HEK293 (cell line): ENCODE measurements around the gene RAB3IP.
A peak's percentile ranks its signal among the peaks of the same experiment; 100 is the strongest.

Experiments used
- CTCF ChIA-PET: fragments of 350-600 bp; formaldehyde crosslinking; extraction: SDS; loops from one replicate; lab custom pipeline; 2021; ENCODE audit warnings: antibody characterized with exemption; lab: Yijun Ruan, JAX
- POLR2A ChIA-PET: fragments of 300-600 bp; formaldehyde crosslinking; extraction: SDS; loops from one replicate; lab custom pipeline; 2020; ENCODE audit warnings: antibody characterized with exemption, inconsistent platforms; lab: Yijun Ruan, JAX
- H3K27ac ChIP-seq: fragments of 200-500 bp; sonication (Bioruptor generic); 2 replicates; pipeline ENCODE4 v1.5.1; 2014; ENCODE audit warnings: low read depth, low read length, control low read depth, inconsistent platforms; ENCODE audit errors: extremely low read depth
- H3K36me3 ChIP-seq, 2 experiments: fragments of 200-500 bp in 1 of 2; sonication (Bioruptor generic) in 1 of 2; 1 replicate in 1 of 2; 2 replicates in 1 of 2; pipeline ENCODE4 v1.5.1; 2014 to 2017; ENCODE audit warnings: inconsistent platforms in 2 of 2, low read length in 2 of 2; ENCODE audit not compliant: control insufficient read depth in 2 of 2, insufficient read depth in 1 of 2
- H3K4me1 ChIP-seq: fragments of 200-500 bp; sonication (Bioruptor generic); 2 replicates; pipeline ENCODE4 v1.5.1; 2014; ENCODE audit warnings: mild to moderate bottlenecking, low read length, inconsistent platforms; ENCODE audit not compliant: control insufficient read depth, insufficient read depth
- H3K4me3 ChIP-seq: 2 replicates; pipeline ENCODE4 v1.5.1; 2011; ENCODE audit warnings: low read depth, mild to moderate bottlenecking, control low read depth, low read length, moderate library complexity
- H3K9me3 ChIP-seq: fragments of 200-500 bp; sonication (Bioruptor generic); 2 replicates; pipeline ENCODE4 v1.5.1; 2014; ENCODE audit warnings: low read depth, low read length, inconsistent platforms; ENCODE audit not compliant: control insufficient read depth, insufficient read depth
- EGR2 ChIP-seq: fragments of 450-650 bp; formaldehyde crosslinking; IDR thresholded peaks from 2 replicates; pipeline ENCODE4 v1.5.1; 2016; ENCODE audit warnings: low read depth, missing biosample characterization, missing genetic modification characterization
- KLF16 ChIP-seq: fragments of 450-650 bp; formaldehyde crosslinking; IDR thresholded peaks from 2 replicates; pipeline ENCODE4 v1.5.1; 2017; ENCODE audit warnings: missing biosample characterization, missing genetic modification characterization
- MEIS1 ChIP-seq: sonication (generic); formaldehyde crosslinking; IDR thresholded peaks from 2 replicates; pipeline ENCODE4 v1.8.1; 2022; ENCODE audit warnings: missing genetic modification reagents, mild to moderate bottlenecking, borderline replicate concordance
- PBX3 ChIP-seq: sonication (generic); formaldehyde crosslinking; IDR thresholded peaks from 2 replicates; pipeline ENCODE4 v1.8.1; 2022; ENCODE audit warnings: mild to moderate bottlenecking, moderate library complexity, missing genetic modification reagents
- PRDM4 ChIP-seq: fragments of 450-650 bp; formaldehyde crosslinking; IDR thresholded peaks from 2 replicates; pipeline ENCODE4 v1.5.1; 2017; ENCODE audit warnings: missing biosample characterization, missing genetic modification characterization
- SCRT1 ChIP-seq: fragments of 450-650 bp; formaldehyde crosslinking; IDR thresholded peaks from 2 replicates; pipeline ENCODE4 v1.5.1; 2016; ENCODE audit warnings: missing biosample characterization, missing genetic modification characterization, borderline replicate concordance
- SCRT2 ChIP-seq: fragments of 450-650 bp; formaldehyde crosslinking; IDR thresholded peaks from 2 replicates; pipeline ENCODE4 v1.5.1; 2016; ENCODE audit warnings: missing biosample characterization, missing genetic modification characterization
- TRIM28 ChIP-seq: IDR thresholded peaks from 2 replicates; pipeline ENCODE4 v1.6.1; 2011; ENCODE audit warnings: low read length, control low read depth, borderline replicate concordance
- ZNF10 ChIP-seq: fragments of 450-650 bp; formaldehyde crosslinking; IDR thresholded peaks from 2 replicates; pipeline ENCODE4 v1.5.1; 2017; ENCODE audit warnings: missing biosample characterization, missing genetic modification characterization
- ZNF133 ChIP-seq: fragments of 450-650 bp; formaldehyde crosslinking; IDR thresholded peaks from 2 replicates; pipeline ENCODE4 v1.5.1; 2016; ENCODE audit warnings: missing biosample characterization, missing genetic modification characterization
- ZNF138 ChIP-seq: fragments of 450-650 bp; formaldehyde crosslinking; IDR thresholded peaks from 2 replicates; pipeline ENCODE4 v1.5.1; 2016; ENCODE audit warnings: missing biosample characterization, missing genetic modification characterization, borderline replicate concordance
- ZNF174 ChIP-seq: fragments of 450-650 bp; formaldehyde crosslinking; IDR thresholded peaks from 2 replicates; pipeline ENCODE4 v1.5.0; 2017; ENCODE audit warnings: missing biosample characterization, mild to moderate bottlenecking, missing genetic modification characterization
- ZNF2 ChIP-seq: fragments of 450-650 bp; formaldehyde crosslinking; IDR thresholded peaks from 2 replicates; pipeline ENCODE4 v1.5.1; 2016; ENCODE audit warnings: missing biosample characterization, missing genetic modification characterization
- ZNF423 ChIP-seq: fragments of 450-650 bp; formaldehyde crosslinking; IDR thresholded peaks from 2 replicates; pipeline ENCODE4 v1.5.1; 2016; ENCODE audit warnings: missing biosample characterization, missing genetic modification characterization
- ZNF449 ChIP-seq: fragments of 450-650 bp; formaldehyde crosslinking; IDR thresholded peaks from 2 replicates; pipeline ENCODE4 v1.5.1; 2017; ENCODE audit warnings: missing biosample characterization, mild to moderate bottlenecking, missing genetic modification characterization, moderate library complexity
- ZNF48 ChIP-seq: fragments of 450-650 bp; formaldehyde crosslinking; IDR thresholded peaks from 2 replicates; pipeline ENCODE4 v1.5.1; 2016; ENCODE audit warnings: missing biosample characterization, missing genetic modification characterization
- ZNF544 ChIP-seq: fragments of 450-650 bp; formaldehyde crosslinking; IDR thresholded peaks from 2 replicates; pipeline ENCODE4 v1.5.0; 2017; ENCODE audit warnings: missing biosample characterization, missing genetic modification characterization
- ZNF596 ChIP-seq: fragments of 450-650 bp; IDR thresholded peaks from 2 replicates; pipeline ENCODE4 v1.5.0; 2018; ENCODE audit warnings: missing biosample characterization, mild to moderate bottlenecking, missing genetic modification characterization, moderate library complexity
- ZNF623 ChIP-seq: fragments of 450-650 bp; formaldehyde crosslinking; IDR thresholded peaks from 2 replicates; pipeline ENCODE4 v1.5.1; 2016; ENCODE audit warnings: missing biosample characterization, missing genetic modification characterization
- ZNF645 ChIP-seq: fragments of 450-650 bp; formaldehyde crosslinking; IDR thresholded peaks from 2 replicates; pipeline ENCODE4; 2016; ENCODE audit warnings: missing biosample characterization, missing genetic modification characterization
- ZNF654 ChIP-seq: fragments of 450-650 bp; formaldehyde crosslinking; IDR thresholded peaks from 2 replicates; pipeline ENCODE4 v1.5.1; 2016; ENCODE audit warnings: low read depth, missing biosample characterization, missing genetic modification characterization
- ZNF704 ChIP-seq: fragments of 450-650 bp; formaldehyde crosslinking; IDR thresholded peaks from 2 replicates; pipeline ENCODE4 v1.5.1; 2016; ENCODE audit warnings: missing biosample characterization, missing genetic modification characterization
- ZNF747 ChIP-seq: fragments of 450-650 bp; formaldehyde crosslinking; IDR thresholded peaks from 2 replicates; pipeline ENCODE4 v1.5.1; 2016; ENCODE audit warnings: missing biosample characterization, missing genetic modification characterization
- ZSCAN4 ChIP-seq: fragments of 450-650 bp; formaldehyde crosslinking; IDR thresholded peaks from 2 replicates; pipeline ENCODE4 v1.5.1; 2017; ENCODE audit warnings: missing biosample characterization, missing genetic modification characterization
- ZXDB ChIP-seq: fragments of 450-650 bp; formaldehyde crosslinking; IDR thresholded peaks from 2 replicates; pipeline ENCODE4 v1.5.1; 2016; ENCODE audit warnings: missing biosample characterization, missing genetic modification characterization

Gene RAB3IP

GRCh38 chr12:69732088-69732487 is 6.6 kb upstream of the RAB3IP start (continued):
- no peak for TF ChIP-seq ZNF704
- no peak for TF ChIP-seq ZNF48
- no peak for TF ChIP-seq ZNF423 (tag by site-specific recombination)
- no peak for TF ChIP-seq ZNF449 (tag by site-specific recombination)
- no peak for TF ChIP-seq ZNF10 (tag by site-specific recombination)
- no peak for TF ChIP-seq ZNF747 (tag by site-specific recombination)
- TF ChIP-seq KLF16 (tag by site-specific recombination): no peak
- no peak for TF ChIP-seq ZNF654
- TF ChIP-seq EGR2: no peak
- TF ChIP-seq PBX3: no peak

GRCh38 chr12:69733638-69734037 is 5.0 kb upstream of the RAB3IP start:
- Histone ChIP-seq H3K4me3 (no peak overlapping the region), H3K4me1 (no peaks in the 10 kb centered on the region), H3K36me3 (no peaks in the 10 kb centered on the region)
- CTCF ChIA-PET: interaction anchor here (0.6 kb wide), 1 partner anchor 51 kb away, joined by 3 read pairs; no protein-coding TSS in a partner anchor
- peak; percentile 58; the same call in 1 of the 2 replicates for TF ChIP-seq ZNF133 (tag by site-specific recombination)
- peak; percentile 70 for TF ChIP-seq SCRT2 (tag by site-specific recombination)
- TF ChIP-seq SCRT1 (tag by site-specific recombination): peak; percentile 29; the same call in 1 of the 2 replicates
- TF ChIP-seq ZNF623 (tag by site-specific recombination): no peak
- TF ChIP-seq ZNF596: no peak
- TF ChIP-seq, all 188 proteins: peak for 3
- H3K27ac ChIP-seq: no peak overlapping the region
- no peaks in the 10 kb centered on the region for H3K9me3 ChIP-seq
- POLR2A ChIA-PET: no interaction called here

- H3K27ac ChIP-seq: peak overlapping the region; percentile 87
- POLR2A ChIA-PET: interaction anchor here (0.6 kb wide), 1 partner anchor 8 kb away, joined by 3 read pairs; no protein-coding TSS in a partner anchor
- H3K36me3 ChIP-seq: no peaks in the 10 kb centered on the region
- peaks cover 4% of the 10 kb centered on the region; the same call in 1 of the 2 replicates for H3K4me1 ChIP-seq
- H3K9me3 ChIP-seq: no peaks in the 10 kb centered on the region
- CTCF ChIA-PET: interaction anchor here (0.6 to 1.0 kb wide), 3 partner anchors 14 to 100 kb away, joined by 3 to 6 read pairs (median 3); no protein-coding TSS in a partner anchor
- peak overlapping the region; percentile 92 for H3K4me3 ChIP-seq
- TF ChIP-seq MEIS1 (CRISPR knock-in tag) (no peak), ZSCAN4 (no peak), ZNF138 (no peak), ZNF645 (tag by site-specific recombination) (no peak), PRDM4 (tag by site-specific recombination) (no peak), ZNF174 (tag by site-specific recombination) (no peak), ZXDB (peak; percentile 23; the same call in 1 of the 2 replicates), TRIM28 (no peak), ZNF2 (tag by site-specific recombination) (peak; percentile 43), ZNF544 (tag by site-specific recombination) (no peak)
Observed at GRCh38 chr12:69739287-69740191, 879 bp downstream of the RAB3IP start.
